DOHH2 (cell line): Measurements from ENCODE around the gene MYNN.

ENCODE experiments used
- H3F3A ChIP-seq: fragments of 200-600 bp; sonication (generic), shearing (Covaris generic); 2 replicates; pipeline ENCODE4 v1.6.0; 2016; ENCODE audit warnings: antibody characterized with exemption, mild to moderate bottlenecking; ENCODE audit not compliant: control insufficient read depth, insufficient read depth
- H3K27ac ChIP-seq: fragments of 200-600 bp; sonication (generic); 2 replicates; pipeline ENCODE4 v1.5.1; 2014; ENCODE audit warnings: low read depth, mild to moderate bottlenecking, low read length, moderate library complexity
- H3K27me3 ChIP-seq: fragments of 200-600 bp; sonication (generic); 2 replicates; pipeline ENCODE4 v1.6.1; 2014; ENCODE audit warnings: mild to moderate bottlenecking, low read length, mixed read lengths; ENCODE audit not compliant: control insufficient read depth
- H3K36me3 ChIP-seq: fragments of 200-600 bp; sonication (generic); 2 replicates; pipeline ENCODE4 v1.6.1; 2014; ENCODE audit warnings: mild to moderate bottlenecking, low read length, moderate library complexity, mixed read lengths; ENCODE audit not compliant: control insufficient read depth
- H3K4me1 ChIP-seq: fragments of 200-600 bp; sonication (generic); 2 replicates; pipeline ENCODE4 v1.6.1; 2014; ENCODE audit warnings: mild to moderate bottlenecking, low read length, mixed read lengths; ENCODE audit not compliant: control insufficient read depth
- H3K4me2 ChIP-seq: fragments of 200-600 bp; sonication (generic); 2 replicates; pipeline ENCODE4 v1.6.0; 2014; ENCODE audit warnings: mild to moderate bottlenecking, low read length, moderate library complexity
- H3K4me3 ChIP-seq: fragments of 200-600 bp; sonication (generic); 2 replicates; pipeline ENCODE4 v1.5.1; 2014; ENCODE audit warnings: mild to moderate bottlenecking, low read length, mixed read lengths
- H3K79me2 ChIP-seq: fragments of 200-600 bp; sonication (generic); 2 replicates; pipeline ENCODE4 v1.6.1; 2014; ENCODE audit warnings: mild to moderate bottlenecking, low read length, mixed read lengths; ENCODE audit not compliant: control insufficient read depth
- H3K9me2 ChIP-seq: fragments of 200-600 bp; sonication (generic); replicated peaks from 2 replicates; pipeline ENCODE4 v1.6.1; 2014; ENCODE audit warnings: mild to moderate bottlenecking, low read length, mixed read lengths; ENCODE audit not compliant: control insufficient read depth
- H3K9me3 ChIP-seq: fragments of 200-600 bp; sonication (generic); 2 replicates; pipeline ENCODE4 v1.6.1; 2014; ENCODE audit warnings: antibody characterized with exemption, low read length, mixed read lengths; ENCODE audit not compliant: control insufficient read depth, insufficient read depth
- H4K20me1 ChIP-seq: fragments of 200-600 bp; sonication (generic); 2 replicates; pipeline ENCODE4 v1.6.0; 2014; ENCODE audit warnings: low read depth, mild to moderate bottlenecking, antibody characterized with exemption, low read length, moderate library complexity; ENCODE audit not compliant: control insufficient read depth, insufficient read depth
- CTCF ChIP-seq: fragments of 200-600 bp; sonication (generic); IDR thresholded peaks from one replicate; pipeline ENCODE4 v1.5.1; 2014; ENCODE audit warnings: antibody characterized with exemption, mild to moderate bottlenecking, low read depth, low read length; ENCODE audit not compliant: poor library complexity, severe bottlenecking
- EZH2phosphoT487 ChIP-seq: fragments of 200-600 bp; sonication (generic); IDR thresholded peaks from 2 replicates; pipeline ENCODE4 v1.6.1; 2017; ENCODE audit warnings: borderline replicate concordance, mild to moderate bottlenecking, antibody characterized with exemption, low read length, moderate library complexity, mixed read lengths

MYNN gene

GRCh38 chr3:169813757-169814517 is 40.7 kb downstream of the MYNN start:
- no peaks in the 10 kb centered on the region for H4K20me1 ChIP-seq
- no peaks in the 10 kb centered on the region for H3K27me3 ChIP-seq
- no peaks in the 10 kb centered on the region; the same call in 1 of the 2 replicates for H3K36me3 ChIP-seq
- H3F3A ChIP-seq: peaks cover 14% of the 10 kb centered on the region
- peak overlapping the region; percentile 73 for H3K4me3 ChIP-seq
- peaks cover 10% of the 10 kb centered on the region; the same call in 1 of the 2 replicates for H3K9me3 ChIP-seq
- peak overlapping the region; percentile 53 for H3K27ac ChIP-seq
- peaks cover 52% of the 10 kb centered on the region for H3K4me1 ChIP-seq
- H3K9me2 ChIP-seq: no peaks in the 10 kb centered on the region
- peak overlapping the region; percentile 98 for H3K4me2 ChIP-seq
- H3K79me2 ChIP-seq: peaks cover 22% of the 10 kb centered on the region
- TF ChIP-seq EZH2phosphoT487: no peak
- peak; percentile 84 for TF ChIP-seq CTCF

- H3K4me3 ChIP-seq: no peak overlapping the region
- H3K4me2 ChIP-seq: no peak overlapping the region
- no peaks in the 10 kb centered on the region for H4K20me1 ChIP-seq
- H3F3A ChIP-seq: peaks cover 8% of the 10 kb centered on the region; the same call in 1 of the 2 replicates
- H3K9me2 ChIP-seq: no peaks in the 10 kb centered on the region
- peaks cover 41% of the 10 kb centered on the region for H3K4me1 ChIP-seq
- TF ChIP-seq CTCF (no peak), EZH2phosphoT487 (no peak)
- no peak overlapping the region for H3K27ac ChIP-seq
- peaks cover 10% of the 10 kb centered on the region; the same call in 1 of the 2 replicates for H3K9me3 ChIP-seq
- no peaks in the 10 kb centered on the region; the same call in 1 of the 2 replicates for H3K36me3 ChIP-seq
- peaks cover 16% of the 10 kb centered on the region for H3K79me2 ChIP-seq
- no peaks in the 10 kb centered on the region for H3K27me3 ChIP-seq
Observed at GRCh38 chr3:169815590-169816150, 42.5 kb downstream of the MYNN start.

- H3K4me2 ChIP-seq: no peak overlapping the region; the same call in 1 of the 2 replicates
- no peak for TF ChIP-seq CTCF
- TF ChIP-seq EZH2phosphoT487: no peak
Observed at GRCh38 chr3:169818316-169818715, 45.1 kb downstream of the MYNN start.

More at GRCh38 chr3:169818316-169818715, 45.1 kb downstream of the MYNN start:
- peaks cover 21% of the 10 kb centered on the region for H3K4me1 ChIP-seq
- no peak overlapping the region for H3K27ac ChIP-seq
- H3K9me3 ChIP-seq: peaks cover 10% of the 10 kb centered on the region; the same call in 1 of the 2 replicates
- no peaks in the 10 kb centered on the region for H4K20me1 ChIP-seq
- H3K79me2 ChIP-seq: no peaks in the 10 kb centered on the region
- H3K36me3 ChIP-seq: no peaks in the 10 kb centered on the region
- H3K4me3 ChIP-seq: no peak overlapping the region
- peaks cover 7% of the 10 kb centered on the region; the same call in 1 of the 2 replicates for H3F3A ChIP-seq
- no peaks in the 10 kb centered on the region for H3K27me3 ChIP-seq
- H3K9me2 ChIP-seq: no peaks in the 10 kb centered on the region
